Measurements from ENCODE around the gene TPH1. TPM values are rescaled to one million over a fixed set of nuclear protein-coding genes. Genes with fewer than 3 reads are reported as not detected.
A peak's percentile ranks its signal among the peaks of the same experiment; 100 is the strongest.

The TPH1 gene
- total and polyA plus RNA-seq, 10 of the 15 experiments (the other 5 are each of a cell fraction or from before 2014, with no cell fraction given): 0.05 to 0.82 (median 0.29) TPM

DNA sequence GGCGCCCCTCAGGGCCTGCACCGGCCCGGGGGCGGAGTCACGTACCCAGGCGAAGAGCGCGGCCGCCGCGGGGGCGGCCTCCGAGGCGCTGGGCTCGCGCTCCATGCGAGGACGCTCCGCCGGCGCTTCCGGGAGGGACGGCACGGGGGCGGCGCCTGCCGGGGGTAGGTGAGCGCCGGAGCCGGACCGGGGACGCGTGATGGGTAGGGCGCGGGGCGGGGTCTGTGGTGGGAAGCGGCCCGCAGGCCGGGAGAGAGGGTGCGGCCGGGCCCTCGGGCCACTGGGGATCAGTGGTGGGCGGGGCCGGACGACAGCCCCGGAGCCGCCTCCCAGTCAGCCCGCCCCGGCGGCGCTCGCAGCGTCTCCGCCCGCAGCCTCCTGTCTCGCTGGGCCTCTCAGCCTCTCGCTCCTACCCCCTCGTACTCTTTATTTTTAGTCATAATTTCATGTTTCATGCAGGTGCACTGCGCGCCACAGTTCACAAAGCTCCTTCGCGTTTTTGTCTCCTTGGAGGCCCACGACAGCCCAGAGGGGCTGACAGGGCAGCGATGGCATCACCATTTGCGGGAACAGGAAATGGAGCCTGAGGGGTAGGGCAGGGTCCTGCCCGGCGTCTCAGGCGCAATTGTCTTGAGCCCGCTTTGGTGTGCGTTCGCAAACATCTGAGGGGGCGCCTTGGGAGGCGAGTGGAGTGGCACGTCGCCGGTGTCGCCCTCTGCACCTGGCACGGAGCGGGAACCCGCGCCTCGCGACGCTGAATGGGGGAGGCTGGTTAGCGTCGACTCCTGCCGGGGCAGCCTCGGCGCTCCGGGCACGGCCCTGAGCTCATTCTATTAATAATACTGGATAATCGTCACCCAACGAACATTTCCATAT, 32.9 kb downstream of the TPH1 start, which contains the start of gene SERGEF (continued):
- TF ChIP-seq, protein P1, sequence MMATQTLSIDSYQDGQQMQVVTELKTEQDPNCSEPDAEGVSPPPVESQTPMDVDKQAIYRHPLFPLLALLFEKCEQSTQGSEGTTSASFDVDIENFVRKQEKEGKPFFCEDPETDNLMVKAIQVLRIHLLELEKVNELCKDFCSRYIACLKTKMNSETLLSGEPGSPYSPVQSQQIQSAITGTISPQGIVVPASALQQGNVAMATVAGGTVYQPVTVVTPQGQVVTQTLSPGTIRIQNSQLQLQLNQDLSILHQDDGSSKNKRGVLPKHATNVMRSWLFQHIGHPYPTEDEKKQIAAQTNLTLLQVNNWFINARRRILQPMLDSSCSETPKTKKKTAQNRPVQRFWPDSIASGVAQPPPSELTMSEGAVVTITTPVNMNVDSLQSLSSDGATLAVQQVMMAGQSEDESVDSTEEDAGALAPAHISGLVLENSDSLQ (IDR thresholded peaks at IDR 0.05): peak; percentile 49; the same call in 1 of the 2 replicates
- TF ChIP-seq EGR1 (IDR thresholded peaks at IDR 0.05; ENCODE audit: borderline replicate concordance in 1 of 2, low read depth in 2 of 2, low read length in 2 of 2): peak in 1 of 2 experiments; percentile 94; a peak in 2 of 3 replicates
- TF ChIP-seq SREBF2 (IDR thresholded peaks at IDR 0.05; ENCODE audit: low read length): no peak
- TF ChIP-seq SUZ12 (IDR thresholded peaks at IDR 0.05; ENCODE audit: unreplicated experiment): no peak
- peak; percentile 78 to 94; a peak in 3 of 4 replicates for TF ChIP-seq BHLHE40 (IDR thresholded peaks at IDR 0.05; ENCODE audit: borderline replicate concordance in 1 of 2, low read depth in 2 of 2, low read length in 1 of 2)
- peak; percentile 32 for TF ChIP-seq STAT1 (conservative IDR thresholded peaks at IDR 0.05)
- TF ChIP-seq CBX3 (IDR thresholded peaks at IDR 0.05; ENCODE audit: borderline replicate concordance, low read depth): no peak
- TF ChIP-seq ASH2L (IDR thresholded peaks at IDR 0.05; ENCODE audit: borderline replicate concordance, low read depth): 0 out of 2 replicates have a peak, but pooled peaks have one; percentile 66
- TF ChIP-seq NR2F1 (conservative IDR thresholded peaks at IDR 0.05): peak; percentile 44; the same call in 1 of the 2 replicates
- TF ChIP-seq YY1 (IDR thresholded peaks at IDR 0.05; ENCODE audit: low read depth, low read length): peak; percentile 40; the same call in 1 of the 2 replicates
- 0 out of 2 replicates have a peak, but pooled peaks have one; percentile 13 for TF ChIP-seq NR2C1 (IDR thresholded peaks at IDR 0.05)
- TF ChIP-seq ZZZ3 (IDR thresholded peaks at IDR 0.05; ENCODE audit: control insufficient read depth, insufficient read length, low read depth): no peak
- TF ChIP-seq MYC (IDR thresholded peaks at IDR 0.05; ENCODE audit: insufficient read depth, insufficient read length, insufficient replicate concordance, low read length, severe bottlenecking): no peak
- TF ChIP-seq NFXL1 (IDR thresholded peaks at IDR 0.05; ENCODE audit: borderline replicate concordance): no peak
- TF ChIP-seq JUNB (IDR thresholded peaks at IDR 0.05): no peak
- peak; percentile 28 for TF ChIP-seq RELA (IDR thresholded peaks at IDR 0.05; ENCODE audit: borderline replicate concordance, partially characterized antibody)
- TF ChIP-seq ETV6 (conservative IDR thresholded peaks at IDR 0.05 in 1 of 2, IDR thresholded peaks at IDR 0.05 in 1 of 2; ENCODE audit: borderline replicate concordance in 1 of 2, low read depth in 1 of 2): no peak
- no peak for TF ChIP-seq POU2F2 (IDR thresholded peaks at IDR 0.05; ENCODE audit: borderline replicate concordance, low read depth, low read length)
- TF ChIP-seq STAT3 (IDR thresholded peaks at IDR 0.05; ENCODE audit: low read depth, low read length): no peak
- TF ChIP-seq, protein P2, sequence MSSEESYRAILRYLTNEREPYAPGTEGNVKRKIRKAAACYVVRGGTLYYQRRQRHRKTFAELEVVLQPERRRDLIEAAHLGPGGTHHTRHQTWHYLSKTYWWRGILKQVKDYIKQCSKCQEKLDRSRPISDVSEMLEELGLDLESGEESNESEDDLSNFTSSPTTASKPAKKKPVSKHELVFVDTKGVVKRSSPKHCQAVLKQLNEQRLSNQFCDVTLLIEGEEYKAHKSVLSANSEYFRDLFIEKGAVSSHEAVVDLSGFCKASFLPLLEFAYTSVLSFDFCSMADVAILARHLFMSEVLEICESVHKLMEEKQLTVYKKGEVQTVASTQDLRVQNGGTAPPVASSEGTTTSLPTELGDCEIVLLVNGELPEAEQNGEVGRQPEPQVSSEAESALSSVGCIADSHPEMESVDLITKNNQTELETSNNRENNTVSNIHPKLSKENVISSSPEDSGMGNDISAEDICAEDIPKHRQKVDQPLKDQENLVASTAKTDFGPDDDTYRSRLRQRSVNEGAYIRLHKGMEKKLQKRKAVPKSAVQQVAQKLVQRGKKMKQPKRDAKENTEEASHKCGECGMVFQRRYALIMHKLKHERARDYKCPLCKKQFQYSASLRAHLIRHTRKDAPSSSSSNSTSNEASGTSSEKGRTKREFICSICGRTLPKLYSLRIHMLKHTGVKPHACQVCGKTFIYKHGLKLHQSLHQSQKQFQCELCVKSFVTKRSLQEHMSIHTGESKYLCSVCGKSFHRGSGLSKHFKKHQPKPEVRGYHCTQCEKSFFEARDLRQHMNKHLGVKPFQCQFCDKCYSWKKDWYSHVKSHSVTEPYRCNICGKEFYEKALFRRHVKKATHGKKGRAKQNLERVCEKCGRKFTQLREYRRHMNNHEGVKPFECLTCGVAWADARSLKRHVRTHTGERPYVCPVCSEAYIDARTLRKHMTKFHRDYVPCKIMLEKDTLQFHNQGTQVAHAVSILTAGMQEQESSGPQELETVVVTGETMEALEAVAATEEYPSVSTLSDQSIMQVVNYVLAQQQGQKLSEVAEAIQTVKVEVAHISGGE (CRISPR knock-in tag; IDR thresholded peaks at IDR 0.05): no peak
- TF ChIP-seq PAX5 (IDR thresholded peaks at IDR 0.05; ENCODE audit: borderline replicate concordance, low read depth, low read length): no peak
- no peak for TF ChIP-seq SMAD1 (IDR thresholded peaks at IDR 0.05; ENCODE audit: low read depth, partially characterized antibody)
- TF ChIP-seq CEBPB (IDR thresholded peaks at IDR 0.05; ENCODE audit: borderline replicate concordance in 1 of 2, low read depth in 2 of 2, low read length in 2 of 2): no peak
- TF ChIP-seq PAX8 (IDR thresholded peaks at IDR 0.05): no peak
- no peak for TF ChIP-seq BMI1 (IDR thresholded peaks at IDR 0.05; ENCODE audit: borderline replicate concordance)
